NCI-H1105 (cell line): Measurements from ENCODE around the gene DLGAP1.
"Not testable (repeated sequence)": the region's sequence is repeated elsewhere in the genome, so short reads cannot be mapped to it uniquely, and the experiment has no call there.

Experiments
- DNase-seq: peaks from one replicate; lab custom pipeline; 2025; lab: John Stamatoyannopoulos, UW

DLGAP1 gene

DNA sequence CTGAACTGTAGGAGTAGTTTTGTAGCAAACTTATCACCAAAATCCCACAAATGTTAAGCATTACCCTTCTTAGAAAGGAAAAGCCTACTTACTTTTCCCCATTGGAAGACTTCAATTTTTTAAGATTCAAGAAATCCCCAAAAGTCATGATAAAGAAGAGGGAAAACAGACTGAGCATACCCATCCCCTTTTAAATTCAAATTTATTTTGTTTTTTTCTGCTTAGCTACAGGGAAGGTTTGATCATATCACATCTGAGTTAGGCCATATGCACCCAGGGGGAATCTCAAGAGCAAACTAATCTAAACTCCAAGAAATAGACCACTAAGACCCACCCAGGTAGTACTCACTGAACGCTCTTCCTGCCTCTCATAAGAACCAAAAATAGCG, 830.6 kb downstream of the DLGAP1 start:
- no peak for DNase-seq

DNA sequence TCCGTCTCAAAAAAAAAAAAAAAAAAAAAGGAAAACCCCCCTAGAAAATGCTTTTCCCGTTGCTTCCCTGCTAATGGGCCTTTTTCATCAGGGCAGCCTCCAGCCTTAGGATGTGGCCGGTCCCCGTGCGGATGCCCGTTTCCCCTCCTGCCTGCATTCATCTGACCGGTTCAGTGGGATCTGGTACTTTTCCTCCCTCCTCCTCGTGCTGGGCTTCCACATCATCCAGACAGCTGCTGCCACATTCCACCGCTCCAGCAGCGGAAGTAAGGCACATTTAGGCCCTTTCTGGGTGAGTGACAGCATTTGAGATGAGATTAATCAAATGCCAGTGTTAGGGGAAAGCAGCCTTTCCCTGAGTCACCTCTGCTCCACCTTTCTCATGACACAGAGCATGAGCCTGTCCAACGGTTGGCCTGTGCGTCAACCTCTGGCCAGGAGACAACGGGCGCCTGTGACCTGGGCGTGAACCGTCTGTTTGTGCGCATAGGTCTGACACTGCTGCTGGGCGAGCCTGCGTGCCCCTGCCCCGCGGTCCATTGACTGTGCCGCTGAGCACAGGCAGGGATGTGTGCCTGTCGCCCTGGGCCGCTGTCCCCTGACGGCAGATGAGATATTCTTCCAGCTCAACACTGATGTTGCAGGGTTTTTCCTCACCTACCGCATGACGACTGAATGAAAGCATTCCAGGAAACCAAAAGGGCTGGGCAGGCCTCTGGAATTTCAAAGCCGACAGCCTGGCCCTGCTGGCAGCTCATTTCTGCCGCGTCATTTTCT, 831.1 kb downstream of the DLGAP1 start:
- no peak for DNase-seq

DNA sequence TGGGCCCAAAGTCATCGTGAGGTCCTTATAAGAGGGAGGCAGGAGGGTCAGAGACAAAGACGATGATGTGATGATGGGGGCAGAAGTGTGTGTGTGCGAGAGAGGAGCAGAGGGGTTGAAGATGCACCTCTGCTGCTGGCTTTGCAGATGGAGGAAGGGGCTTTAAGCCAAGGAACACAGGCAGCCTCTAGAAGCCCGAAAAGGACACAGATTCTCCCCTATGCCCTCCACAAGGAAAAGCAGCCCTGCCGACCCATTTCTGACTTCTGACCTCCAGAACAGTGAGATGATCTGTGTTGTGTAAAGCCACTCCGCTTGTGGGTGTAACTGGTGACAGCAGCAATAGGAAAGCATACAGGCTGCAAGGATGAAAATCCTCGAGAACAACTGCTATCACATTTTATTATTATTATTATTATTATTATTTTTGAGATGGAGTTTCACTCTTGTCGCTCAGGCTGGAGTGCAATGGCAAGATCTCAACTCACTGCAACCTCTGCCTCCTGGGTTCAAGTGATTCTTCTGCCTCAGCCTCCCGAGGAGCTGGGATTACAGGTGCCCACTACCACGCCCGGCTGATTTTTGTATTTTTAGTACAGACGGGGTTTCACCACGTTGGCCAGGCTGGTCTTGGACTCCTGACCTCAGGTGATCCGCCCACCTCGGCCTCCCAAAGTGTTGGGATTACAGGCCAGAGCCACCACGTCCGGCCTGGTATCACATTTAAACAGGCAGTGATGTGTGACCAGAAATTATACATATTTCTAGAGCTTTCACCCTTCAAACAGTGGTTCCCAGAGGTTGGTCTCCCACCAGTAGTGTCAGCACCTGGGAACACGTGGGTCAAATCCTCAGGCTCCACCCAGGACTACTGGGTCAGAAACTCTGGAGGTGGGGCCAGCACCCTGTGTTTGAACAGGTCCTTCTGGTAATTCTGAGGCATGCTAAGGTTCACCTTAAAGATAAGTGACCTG, 834.7 kb downstream of the DLGAP1 start:
- DNase-seq = no peak

DNA sequence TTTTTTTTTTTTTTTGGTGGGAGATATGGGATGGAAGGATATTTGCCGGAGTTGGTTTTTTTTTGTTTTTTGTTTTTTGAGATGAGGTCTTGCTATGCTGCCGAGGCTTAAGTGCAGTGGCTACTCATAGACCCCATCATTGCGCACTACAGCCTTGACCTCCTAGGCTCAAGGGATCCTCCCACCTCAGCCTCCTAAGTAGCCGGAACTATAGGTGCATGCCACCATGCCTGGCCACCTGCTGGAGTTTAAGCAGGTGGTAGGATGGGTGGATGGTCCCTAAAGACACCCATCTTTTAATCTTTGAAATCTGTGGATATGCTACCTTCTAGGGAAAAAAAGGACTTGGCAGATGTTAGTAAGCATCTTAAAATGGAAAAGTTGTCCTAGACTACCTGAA, 835.4 kb downstream of the DLGAP1 start:
- DNase-seq = no peak

DNA sequence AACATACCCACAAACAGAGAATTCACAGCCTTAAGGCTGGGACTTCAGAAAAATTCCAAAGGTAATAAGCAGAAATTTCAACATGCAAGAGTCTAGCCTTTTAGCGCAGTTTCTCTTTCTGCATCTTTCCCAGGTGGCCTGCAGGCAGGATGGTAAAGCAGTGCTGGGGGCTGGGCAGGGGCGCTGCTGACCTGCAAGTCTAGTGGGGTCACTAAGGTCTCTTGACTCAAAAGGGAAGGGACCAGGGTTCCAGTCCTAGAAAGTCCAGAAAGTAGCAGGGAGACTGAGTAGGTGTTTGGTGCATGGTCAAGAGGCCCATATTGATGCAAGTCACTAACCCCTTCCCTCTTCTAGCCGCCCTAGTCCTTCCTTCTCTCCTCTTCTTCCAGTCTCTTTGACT, 835.9 kb downstream of the DLGAP1 start:
- DNase-seq = no peak

DNA sequence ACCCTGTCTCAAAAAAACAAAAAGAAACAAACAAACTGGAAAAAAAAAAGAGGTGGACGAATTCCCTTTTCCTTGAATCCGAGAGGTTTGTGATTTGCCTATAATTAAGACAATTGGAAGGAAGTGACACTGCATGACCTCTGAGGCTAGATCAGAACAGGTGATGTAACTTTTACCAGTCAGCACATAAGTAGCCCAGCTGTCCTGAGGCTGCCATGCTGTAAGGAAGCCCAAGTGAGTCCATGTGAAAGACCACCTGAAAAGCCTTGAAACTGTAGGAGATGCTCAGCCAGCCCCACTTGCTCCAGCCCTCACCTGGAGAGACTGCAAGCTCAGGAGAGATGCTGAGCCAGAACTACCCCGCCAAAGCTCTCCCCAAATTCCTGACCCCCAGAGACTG, 838.4 kb downstream of the DLGAP1 start:
- DNase-seq = no peak

DNA sequence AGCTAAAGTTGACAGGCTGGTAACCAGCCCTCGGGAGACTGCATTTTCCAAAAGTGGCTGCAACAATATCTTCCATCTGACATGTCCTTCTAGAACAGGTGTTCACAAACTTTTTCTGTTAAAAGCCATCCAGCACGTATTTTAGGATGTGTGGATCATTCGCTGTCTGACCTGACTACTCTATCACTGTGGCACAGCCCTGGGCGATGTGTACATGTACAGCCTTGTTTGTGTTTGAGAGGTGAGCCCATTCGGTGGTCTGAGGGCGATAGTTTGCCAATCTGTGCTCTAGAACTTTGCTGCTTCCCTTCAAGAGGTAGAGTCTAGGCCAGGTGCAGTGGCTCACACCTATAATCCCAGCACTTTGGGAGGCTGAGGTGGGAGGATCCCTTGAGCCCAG, 839.0 kb downstream of the DLGAP1 start:
- DNase-seq = no peak

DNA sequence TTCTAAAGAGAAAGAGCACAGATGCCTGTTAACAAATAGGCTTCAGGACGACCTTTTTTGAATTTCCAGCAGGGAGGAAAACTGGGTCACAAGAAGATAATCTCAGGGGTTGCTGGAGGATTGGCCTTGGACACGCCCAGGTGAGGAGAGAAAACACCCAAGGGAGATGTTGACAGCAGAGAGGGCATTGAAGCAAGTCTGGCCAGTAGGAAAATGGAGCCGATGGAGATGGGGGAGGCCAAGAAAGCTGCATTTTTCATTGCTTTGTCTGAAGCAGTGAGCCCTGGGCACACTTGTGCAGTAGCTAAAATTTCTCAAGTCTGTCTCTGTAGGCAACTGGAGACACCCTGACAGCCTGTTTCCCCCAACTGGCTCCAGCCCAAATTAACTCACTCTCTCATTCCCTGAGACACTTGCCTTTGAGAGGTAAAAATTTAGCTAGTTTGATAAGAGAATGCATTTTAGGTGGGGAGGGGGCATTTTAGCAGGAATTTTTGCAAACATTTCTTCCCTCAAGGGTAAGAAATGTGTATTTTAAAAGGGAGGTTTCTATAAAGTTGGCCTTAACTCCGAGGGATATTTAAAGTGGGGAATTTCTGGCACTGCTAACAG, 839.6 kb downstream of the DLGAP1 start:
- no peak for DNase-seq

DNA sequence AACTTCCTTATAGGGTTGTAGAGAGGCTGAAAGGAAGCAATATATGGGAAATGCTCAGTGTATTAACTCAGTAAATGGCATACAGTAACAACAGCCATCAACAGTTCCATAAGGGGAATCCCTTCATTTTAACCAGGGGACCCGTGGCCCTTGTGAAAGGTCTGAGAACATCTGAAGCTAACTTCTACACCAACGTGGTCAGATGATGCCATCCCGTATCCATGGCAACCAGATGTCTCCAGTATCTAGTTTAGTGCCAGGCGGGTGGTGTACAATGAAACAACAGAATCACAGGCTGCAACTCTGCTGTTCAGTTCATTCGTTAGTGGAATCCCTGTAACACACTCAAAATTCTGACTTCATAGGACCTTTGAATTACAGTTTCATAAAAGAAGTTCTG, 842.8 kb downstream of the DLGAP1 start:
- no peak for DNase-seq

DNA sequence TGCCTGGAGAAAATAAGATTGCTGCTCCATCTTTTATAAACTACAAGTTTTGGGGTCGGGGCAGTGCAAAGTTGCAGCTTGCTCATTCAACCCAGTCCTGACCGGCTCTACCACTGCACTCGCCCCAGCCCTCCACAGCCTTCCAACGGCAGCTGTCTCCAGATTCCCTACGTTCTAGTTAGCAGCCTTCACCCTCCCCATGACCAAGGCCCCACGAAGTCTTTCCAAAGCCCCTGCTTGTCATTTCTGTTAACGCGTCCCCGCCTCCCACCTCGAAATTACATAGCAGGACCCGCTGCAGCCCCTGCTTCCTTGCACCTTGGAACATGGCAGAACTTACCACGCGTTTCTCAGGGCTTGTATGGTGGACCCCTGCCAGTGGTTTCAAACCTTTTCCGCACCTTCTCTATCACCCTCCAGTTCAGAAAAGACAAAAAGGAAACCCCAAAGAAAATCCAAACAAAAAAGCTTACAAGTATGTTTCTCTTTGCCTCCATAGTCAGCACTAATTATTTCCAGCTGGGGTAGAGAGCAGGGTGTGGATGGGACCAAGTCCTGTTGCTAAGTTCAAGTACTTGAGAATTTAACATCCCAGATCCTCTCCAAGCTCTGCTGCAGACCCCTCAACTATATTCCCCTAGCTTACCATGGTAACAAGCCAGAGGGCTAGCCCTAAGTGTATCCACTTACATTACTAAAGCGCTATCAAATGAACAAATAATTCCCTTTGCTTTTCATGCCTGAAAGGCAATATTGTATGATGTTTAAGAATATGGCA, 843.6 kb downstream of the DLGAP1 start:
- DNase-seq = no peak

DNA sequence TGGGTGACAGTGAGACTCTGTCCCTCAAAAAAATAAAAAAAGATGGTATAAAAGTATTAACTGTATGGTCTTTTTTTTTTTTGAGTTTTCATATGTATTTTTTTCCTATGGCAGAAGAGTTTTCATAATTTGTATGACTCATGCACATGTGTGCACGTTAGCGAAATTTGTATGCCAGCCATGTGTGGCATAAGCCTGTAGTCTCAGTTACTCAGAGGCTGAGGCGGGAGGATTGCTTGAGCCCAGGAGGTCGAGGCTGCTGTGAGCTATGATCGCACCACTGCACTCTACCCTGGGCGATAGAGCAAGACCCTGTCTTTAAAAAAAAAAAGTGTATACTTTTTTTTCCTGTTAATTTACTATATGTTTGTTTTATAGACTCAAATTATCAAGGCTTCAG, 844.3 kb downstream of the DLGAP1 start:
- DNase-seq = no peak

DNA sequence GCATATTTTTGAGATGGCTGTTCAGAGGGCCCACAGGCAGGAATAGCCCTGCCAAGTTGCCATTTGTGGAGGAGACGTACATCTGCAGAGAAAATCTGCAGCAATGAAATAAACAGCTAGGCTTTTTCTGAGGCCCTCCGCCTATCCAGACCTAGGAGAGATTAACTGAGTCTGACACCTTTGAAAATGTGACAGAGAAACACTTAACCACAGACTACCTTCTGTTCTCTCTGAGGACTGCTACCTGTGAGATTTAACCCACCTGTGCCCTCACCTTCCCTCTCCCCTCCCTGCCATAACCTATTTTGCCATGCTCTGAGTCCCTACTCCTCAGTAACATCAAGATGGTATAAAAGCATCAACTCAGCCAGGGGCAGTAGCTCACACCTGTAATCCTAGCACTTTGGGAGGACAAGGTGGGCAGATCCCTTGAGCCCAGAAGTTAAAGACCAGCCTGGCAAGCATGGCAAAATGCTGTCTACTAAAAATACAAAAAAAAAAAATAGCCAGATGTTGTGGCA, 844.9 kb downstream of the DLGAP1 start:
- DNase-seq = no peak

DNA sequence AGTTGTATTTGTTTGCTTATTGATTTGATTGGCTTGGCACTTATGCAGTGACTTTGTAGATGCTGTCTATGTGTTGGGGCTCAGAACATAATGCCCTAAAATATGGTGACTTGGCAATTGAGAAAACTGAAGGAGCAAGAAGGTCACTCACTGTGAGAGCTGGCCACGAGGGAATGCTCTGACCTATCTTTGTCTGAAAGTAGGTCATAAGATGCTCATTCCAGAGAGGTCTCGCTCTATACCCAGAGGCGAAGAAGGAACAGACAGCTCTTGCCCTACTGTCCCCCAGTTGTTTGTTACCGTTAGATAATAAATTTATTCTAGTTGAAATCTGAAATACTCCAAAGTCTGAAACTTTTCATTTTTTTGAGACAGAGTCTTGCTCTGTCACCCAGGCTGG, 846.6 kb downstream of the DLGAP1 start:
- DNase-seq = no peak

DNA sequence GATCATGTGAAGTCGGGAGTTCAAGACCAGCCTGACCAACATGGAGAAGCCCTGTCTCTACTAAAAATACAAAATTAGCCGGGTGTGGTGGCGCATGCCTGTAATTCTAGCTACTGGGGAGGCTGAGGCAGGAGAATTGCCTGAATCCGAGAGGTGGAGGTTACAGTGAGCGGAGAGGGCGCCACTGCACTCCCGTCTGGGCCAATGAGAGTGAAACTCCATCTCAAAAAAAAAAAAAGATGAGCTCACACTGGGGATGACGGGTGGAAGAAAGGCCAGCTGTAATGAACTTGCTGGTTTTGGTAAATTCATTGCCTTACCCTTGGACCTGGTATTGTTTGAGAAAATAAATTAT, 847.0 kb downstream of the DLGAP1 start:
- DNase-seq = not testable (repeated sequence)

DNA sequence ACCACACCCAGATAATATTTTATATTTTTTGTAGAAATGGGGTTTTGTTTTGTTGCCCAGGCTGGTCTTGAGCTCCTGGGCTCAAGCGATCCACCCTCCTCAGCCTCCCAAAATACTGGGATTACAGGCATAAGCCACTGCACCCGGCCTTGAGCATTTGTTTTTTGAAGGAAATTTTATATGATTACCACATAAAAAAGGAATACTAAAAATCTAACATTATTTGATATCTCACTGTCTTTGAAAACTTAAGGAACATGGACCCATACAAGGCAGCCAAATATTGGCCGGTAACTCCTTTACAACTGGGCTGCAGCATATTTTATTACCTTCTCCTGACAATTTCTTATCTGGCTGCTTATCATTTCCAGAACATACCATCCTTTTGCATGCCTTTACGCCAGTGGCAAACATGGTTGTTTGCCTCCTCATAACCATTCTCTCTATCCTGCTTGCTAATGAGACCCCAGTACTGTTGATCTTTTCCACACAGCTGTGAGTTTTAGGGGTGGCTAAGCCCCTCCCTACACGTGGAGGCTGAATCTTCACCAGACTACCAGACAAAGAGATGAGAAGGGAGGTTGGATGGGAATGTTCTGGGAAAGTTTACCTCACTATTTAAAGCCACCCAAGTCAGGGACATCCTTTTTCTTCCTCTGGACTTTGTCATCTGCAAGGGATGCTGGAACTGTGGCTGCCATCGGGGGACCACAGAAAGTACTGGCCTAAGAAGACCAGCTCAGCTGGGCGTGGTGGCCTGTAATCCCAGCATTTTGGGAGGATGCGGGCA, 847.6 kb downstream of the DLGAP1 start:
- DNase-seq = no peak

DNA sequence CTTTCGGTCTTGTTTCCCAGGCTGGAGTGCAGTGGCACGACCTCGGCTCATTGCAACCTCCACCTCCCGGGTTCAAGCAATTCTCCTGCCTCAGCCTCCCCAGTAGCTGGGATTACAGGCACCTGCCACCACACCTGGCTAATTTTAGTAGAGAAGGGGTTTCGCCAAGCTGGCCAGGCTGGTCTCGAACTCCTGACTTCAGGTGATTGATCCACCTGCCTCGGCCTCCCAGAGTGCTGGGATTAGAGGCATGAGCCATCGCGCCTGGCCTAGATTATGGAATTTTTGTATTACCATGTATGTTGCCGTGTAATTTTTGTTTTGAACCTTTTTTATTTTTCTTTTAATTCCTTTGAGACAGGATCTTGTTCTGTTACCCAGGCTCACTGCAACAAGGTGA, 848.2 kb downstream of the DLGAP1 start:
- not testable (repeated sequence) for DNase-seq

DNA sequence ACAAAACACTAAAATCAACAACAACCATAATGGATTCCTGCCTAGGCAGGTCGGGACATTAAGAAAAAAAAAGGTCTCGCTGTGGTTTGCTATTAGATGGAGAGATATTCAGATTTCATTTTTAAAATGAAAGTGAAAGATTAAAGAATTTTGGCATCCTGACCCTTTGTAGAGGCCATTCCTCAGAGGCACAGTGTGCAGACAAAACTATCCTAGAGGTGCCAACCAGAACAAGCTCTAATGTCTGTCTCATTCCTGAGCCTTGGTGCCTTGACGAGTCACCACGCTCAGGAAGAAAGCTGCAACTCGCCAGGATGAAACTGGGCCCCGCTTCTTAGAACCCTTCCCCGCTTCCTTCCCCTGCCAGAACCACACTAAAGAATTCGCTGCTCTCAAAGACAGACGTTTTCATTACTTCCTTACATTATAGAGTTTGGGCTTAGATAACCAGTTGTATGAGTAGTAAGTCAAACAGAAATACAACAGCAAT, 849.1 kb downstream of the DLGAP1 start:
- no peak for DNase-seq

DNA sequence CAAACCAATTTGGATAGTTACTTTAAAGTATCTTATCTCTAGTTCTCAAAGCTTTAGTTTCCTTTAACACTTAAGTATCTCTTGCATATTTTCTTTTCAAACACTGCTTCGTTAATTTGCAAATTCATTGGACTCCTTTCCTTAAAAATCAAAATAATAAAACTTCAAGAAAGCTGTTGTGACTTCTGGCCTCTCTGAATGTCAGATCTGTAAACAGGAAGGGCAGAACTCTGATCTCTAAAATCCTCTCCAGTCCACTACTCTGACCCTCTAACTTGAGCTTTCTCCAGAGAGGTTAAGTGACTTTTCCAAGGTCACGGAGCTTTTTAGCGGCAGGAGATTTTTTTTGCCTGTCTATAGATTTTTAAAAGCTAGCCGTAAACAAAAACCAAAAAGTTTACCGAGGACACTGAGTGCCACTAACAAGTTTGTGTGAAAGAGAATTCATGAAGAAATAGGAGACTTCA, 849.6 kb downstream of the DLGAP1 start:
- no peak for DNase-seq

DNA sequence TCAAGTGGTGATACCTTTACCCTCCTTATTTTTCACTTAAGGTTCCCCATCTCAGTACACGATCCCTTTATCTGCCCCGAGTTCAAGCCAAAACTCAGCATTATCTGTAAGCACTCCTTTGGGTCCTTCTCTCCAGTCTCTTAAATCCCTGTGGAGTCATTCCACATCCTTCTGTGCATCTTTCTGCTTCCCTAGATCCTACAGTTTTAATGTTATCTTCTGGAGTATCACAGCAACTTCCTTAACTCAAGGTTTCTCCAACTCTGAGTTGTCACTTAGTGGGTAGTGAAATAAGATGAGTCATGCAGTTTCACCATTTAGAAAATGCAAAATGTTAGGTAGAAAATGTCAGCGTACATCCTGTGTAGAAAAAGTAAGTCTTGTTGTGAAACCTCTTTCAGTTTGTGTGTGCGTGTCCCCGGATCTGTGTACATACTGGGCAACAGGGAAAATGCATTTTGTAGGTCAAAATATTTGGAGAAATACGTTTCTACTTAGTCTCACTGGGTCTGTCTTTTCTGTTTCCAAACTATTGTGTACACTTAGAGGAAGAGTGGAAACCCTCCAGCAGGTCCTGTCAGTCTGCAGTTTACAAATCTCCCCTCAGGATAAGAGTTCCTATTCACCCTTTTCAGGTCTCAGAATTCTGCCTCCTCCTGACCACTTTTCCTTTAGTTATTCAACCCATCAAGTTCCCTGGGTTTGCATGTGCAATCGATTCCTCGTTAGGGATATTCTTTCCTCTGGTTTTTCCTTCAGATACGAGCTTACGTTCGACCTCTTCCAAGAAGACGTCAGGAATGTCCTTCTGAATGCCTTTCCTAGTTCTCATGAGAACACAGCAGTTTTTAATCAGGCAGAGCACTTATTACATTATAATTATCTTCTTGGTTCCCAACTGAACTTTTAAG, 850.4 kb downstream of the DLGAP1 start:
- no peak for DNase-seq

DNA sequence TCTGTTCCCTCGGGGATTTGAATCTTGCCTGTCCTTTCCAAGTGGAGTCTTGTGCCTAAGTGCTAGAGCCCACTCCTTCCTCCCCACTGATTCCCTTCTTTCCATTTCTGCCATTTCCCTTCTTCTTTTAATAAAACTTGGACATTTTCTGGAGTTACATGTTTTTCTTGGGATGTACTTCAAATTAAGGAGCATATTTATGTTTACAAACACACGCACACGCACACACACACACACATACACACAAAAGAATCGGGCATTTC, 850.9 kb downstream of the DLGAP1 start:
- no peak for DNase-seq
